ENCODE results near the gene PYROXD2.
"Not testable (repeated sequence)": the region's sequence is repeated elsewhere in the genome, so short reads cannot be mapped to it uniquely, and the experiment has no call there.

Gene PYROXD2

GRCh38 chr10:98391578-98391991, 23.4 kb downstream of the PYROXD2 start:
- no peak for DNase-seq (ENCODE audit: low read depth, low spot score)

- no peak for DNase-seq (ENCODE audit: low read depth, low spot score)
These were observed 23.9 kb downstream of the PYROXD2 start for GRCh38 chr10:98391065-98391464.

- DNase-seq (ENCODE audit: low read depth, low spot score) = no peak
These were observed 24.6 kb downstream of the PYROXD2 start for GRCh38 chr10:98390406-98390805.

- no peak for DNase-seq (ENCODE audit: low read depth, low spot score)
These were observed 25.6 kb downstream of the PYROXD2 start for GRCh38 chr10:98389398-98389797.

GRCh38 chr10:98388101-98388655, 26.8 kb downstream of the PYROXD2 start:
- no peak for DNase-seq (ENCODE audit: low read depth, low spot score)

- no peak for DNase-seq (ENCODE audit: low read depth, low spot score)
These were observed 30.4 kb downstream of the PYROXD2 start for GRCh38 chr10:98384531-98385133.

- DNase-seq (ENCODE audit: low read depth, low spot score) = no peak
These were observed 31.1 kb downstream of the PYROXD2 start for GRCh38 chr10:98383869-98384268.

GRCh38 chr10:98383134-98383667, 31.8 kb downstream of the PYROXD2 start:
- DNase-seq (ENCODE audit: low read depth, low spot score) = not testable (repeated sequence)

GRCh38 chr10:98382691-98383101, 32.3 kb downstream of the PYROXD2 start:
- DNase-seq (ENCODE audit: low read depth, low spot score) = no peak

GRCh38 chr10:98380493-98381339, 34.3 kb downstream of the PYROXD2 start:
- no peak for DNase-seq (ENCODE audit: low read depth, low spot score)

GRCh38 chr10:98378722-98379121, 36.3 kb downstream of the PYROXD2 start:
- no peak for DNase-seq (ENCODE audit: low read depth, low spot score)

GRCh38 chr10:98377536-98377935, 37.4 kb downstream of the PYROXD2 start:
- DNase-seq (ENCODE audit: low read depth, low spot score) = no peak

- DNase-seq (ENCODE audit: low read depth, low spot score) = no peak
These were observed 38.0 kb downstream of the PYROXD2 start for GRCh38 chr10:98377001-98377400.

- DNase-seq (ENCODE audit: low read depth, low spot score) = no peak
These were observed 38.5 kb downstream of the PYROXD2 start for GRCh38 chr10:98376485-98376884.

GRCh38 chr10:98374217-98374985, 40.6 kb downstream of the PYROXD2 start:
- no peak for DNase-seq (ENCODE audit: low read depth, low spot score)

- no peak for DNase-seq (ENCODE audit: low read depth, low spot score)
These were observed 41.5 kb downstream of the PYROXD2 start for GRCh38 chr10:98373260-98374040.

GRCh38 chr10:98370831-98371820, 43.9 kb downstream of the PYROXD2 start:
- no peak for DNase-seq (ENCODE audit: low read depth, low spot score)

GRCh38 chr10:98369801-98370200, 45.2 kb downstream of the PYROXD2 start:
- no peak for DNase-seq (ENCODE audit: low read depth, low spot score)

- DNase-seq (ENCODE audit: low read depth, low spot score) = no peak
These were observed 46.3 kb downstream of the PYROXD2 start for GRCh38 chr10:98368644-98369043.
